Activated CD4-positive, alpha-beta memory T cell treated with anti-CD3 and anti-CD28 coated beads, Interleukin-2, amount 10 ng/mL, durations not matched to agents 7 days and 5 days (primary cell): ENCODE measurements around the gene LILRB5. TPM values are rescaled to one million over a fixed set of nuclear protein-coding genes. Genes with fewer than 3 reads are reported as not detected.

ENCODE experiments used
- CTCF ChIA-PET: fragments of 350-600 bp; sonication (Branson Sonifier 250); formaldehyde crosslinking; loops from one replicate; lab custom pipeline; 2021; ENCODE audit warnings: antibody characterized with exemption, inconsistent platforms; lab: Charles Lee
- POLR2A ChIA-PET: fragments of 350-600 bp; sonication (Branson Sonifier 250); formaldehyde crosslinking; loops from one replicate; lab custom pipeline; 2021; ENCODE audit warnings: antibody characterized with exemption; lab: Charles Lee
- DNase-seq: peaks from one replicate; pipeline ENCODE4 v3.0.0-alpha.2; 2020
- H3K27ac Mint-ChIP-seq: one replicate; pipeline ENCODE4 v1.8.0; 2021; ENCODE audit warnings: mild to moderate bottlenecking, mixed read lengths
- H3K27me3 Mint-ChIP-seq: one replicate; pipeline ENCODE4 v1.8.0; 2021; ENCODE audit warnings: mixed read lengths
- H3K36me3 Mint-ChIP-seq: one replicate; pipeline ENCODE4 v1.8.0; 2021; ENCODE audit warnings: low read depth, mixed read lengths
- H3K4me1 Mint-ChIP-seq: one replicate; pipeline ENCODE4 v1.8.0; 2021; ENCODE audit warnings: mixed read lengths
- H3K4me3 Mint-ChIP-seq: one replicate; pipeline ENCODE4 v1.8.0; 2021; ENCODE audit warnings: mild to moderate bottlenecking, mixed read lengths
- H3K9me3 Mint-ChIP-seq: one replicate; pipeline ENCODE4 v1.8.0; 2021; ENCODE audit warnings: mixed read lengths
- total RNA-seq, 2 experiments: library from RNA; stranded (reverse); gene quantifications; one replicate each; pipeline ENCODE4 v1.2.3, GENCODE V29; 2021

LILRB5 gene
- total RNA-seq, 2 experiments from 2014 or later, result not detected

DNA sequence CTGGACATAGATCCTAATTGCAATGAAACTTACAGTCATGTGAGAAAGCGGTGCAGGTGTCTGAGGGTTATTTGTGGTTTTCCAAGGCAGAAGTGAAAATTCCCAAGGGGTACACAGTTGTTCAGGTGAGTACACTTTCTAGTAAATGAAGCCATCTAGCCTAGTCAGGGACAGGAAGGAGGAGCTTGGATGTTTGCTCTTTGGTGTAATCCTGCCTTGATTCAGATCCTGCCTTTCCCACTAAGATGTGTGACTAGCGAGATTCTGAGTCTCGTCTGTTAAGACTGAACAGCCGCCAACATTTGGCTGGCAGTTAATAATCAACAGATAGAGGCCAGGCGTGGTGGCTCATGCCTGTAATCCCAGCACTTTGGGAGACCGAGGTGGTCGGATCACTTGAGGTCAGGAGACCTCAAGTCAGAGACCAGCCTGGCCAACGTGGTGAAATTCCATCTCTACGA, 53.9 kb downstream of the LILRB5 start:
- peak overlapping the region; percentile 91 for H3K4me3 Mint-ChIP-seq
- CTCF ChIA-PET, result no interaction called here
- no peak for DNase-seq
- no peaks in the 10 kb centered on the region for H3K9me3 Mint-ChIP-seq
- H3K27ac Mint-ChIP-seq, result peak overlapping the region; percentile 55
- H3K4me1 Mint-ChIP-seq, result peaks cover 78% of the 10 kb centered on the region
- peaks cover 76% of the 10 kb centered on the region for H3K36me3 Mint-ChIP-seq
- no peaks in the 10 kb centered on the region for H3K27me3 Mint-ChIP-seq
- POLR2A ChIA-PET, result interaction anchor here (5.3 to 5.9 kb wide), 2 partner anchors 7 to 13 kb away, joined by 60 to 169 read pairs; partner anchors contain the start of genes MBOAT7 and TSEN34

DNA sequence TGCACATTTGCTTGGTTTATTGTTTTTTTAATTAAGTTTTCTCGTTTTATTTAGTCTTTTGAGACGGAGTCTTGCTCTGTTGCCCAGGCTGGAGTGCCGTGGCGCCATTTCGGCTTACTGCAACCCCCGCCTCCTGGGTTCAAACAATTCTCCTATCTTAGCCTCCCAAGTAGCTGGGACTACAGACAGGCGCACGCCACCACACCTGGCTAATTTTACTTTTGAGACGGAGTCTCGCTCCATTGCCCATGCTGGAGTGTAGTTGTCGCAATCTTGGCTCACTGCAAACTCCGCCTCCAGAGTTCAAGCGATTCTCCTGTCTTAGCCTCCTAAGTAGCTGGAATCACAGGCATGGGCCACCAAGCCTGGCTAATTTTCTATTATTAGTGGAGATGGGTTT, 55.1 kb downstream of the LILRB5 start:
- no peaks in the 10 kb centered on the region for H3K27me3 Mint-ChIP-seq
- CTCF ChIA-PET, result interaction anchor here (1.9 kb wide), 1 partner anchor 33 kb away, joined by 6 read pairs; no protein-coding TSS in a partner anchor
- H3K4me1 Mint-ChIP-seq, result peaks cover 66% of the 10 kb centered on the region
- POLR2A ChIA-PET, result interaction anchor here (1.5 to 5.9 kb wide), 5 partner anchors 9 to 247 kb away, joined by 5 to 169 read pairs (median 23); partner anchors contain the start of genes CNOT3, LENG1, LENG8 and MBOAT7
- H3K36me3 Mint-ChIP-seq, result peaks cover 64% of the 10 kb centered on the region
- DNase-seq, result no peak
- no peaks in the 10 kb centered on the region for H3K9me3 Mint-ChIP-seq
- peak overlapping the region; percentile 91 for H3K4me3 Mint-ChIP-seq
- H3K27ac Mint-ChIP-seq, result peak overlapping the region; percentile 95

DNA sequence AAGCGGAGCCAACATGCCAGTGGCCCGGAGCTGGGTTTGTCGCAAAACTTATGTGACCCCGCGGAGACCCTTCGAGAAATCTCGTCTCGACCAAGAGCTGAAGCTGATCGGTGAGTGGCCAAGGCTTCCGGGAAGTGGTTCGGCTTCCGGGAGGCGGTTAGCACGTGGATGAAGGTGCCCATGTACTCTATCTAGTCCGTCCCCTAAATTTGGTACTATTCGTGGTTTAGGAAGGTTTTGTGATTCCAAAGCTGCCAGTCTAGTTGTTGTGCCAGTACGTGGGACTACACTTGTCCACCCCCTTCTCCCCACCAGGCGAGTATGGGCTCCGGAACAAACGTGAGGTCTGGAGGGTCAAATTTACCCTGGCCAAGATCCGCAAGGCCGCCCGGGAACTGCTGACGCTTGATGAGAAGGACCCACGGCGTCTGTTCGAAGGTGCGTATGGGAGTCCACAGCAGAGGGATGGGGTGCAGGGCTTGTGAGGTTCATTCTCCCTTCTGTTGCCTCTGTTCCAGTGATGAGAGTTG, 55.8 kb downstream of the LILRB5 start:
- H3K9me3 Mint-ChIP-seq, result no peaks in the 10 kb centered on the region
- POLR2A ChIA-PET, result interaction anchor here (0.7 to 5.9 kb wide), 18 partner anchors 9 to 262 kb away, joined by 3 to 169 read pairs (median 5); partner anchors contain the start of genes CNOT3, LENG1, LENG8 and LENG9
- peak overlapping the region; percentile 95 for H3K27ac Mint-ChIP-seq
- peaks cover 59% of the 10 kb centered on the region for H3K4me1 Mint-ChIP-seq
- H3K36me3 Mint-ChIP-seq, result peaks cover 56% of the 10 kb centered on the region
- DNase-seq, result no peak
- no peaks in the 10 kb centered on the region for H3K27me3 Mint-ChIP-seq
- H3K4me3 Mint-ChIP-seq, result peak overlapping the region; percentile 91
- CTCF ChIA-PET, result interaction anchor here (0.6 to 3.1 kb wide), 6 partner anchors 10 to 98 kb away, joined by 3 to 16 read pairs (median 4); partner anchors contain the start of gene MBOAT7

Other genes with a start within 250 kb of the LILRB5 start
- not detected for gene VSTM1, start 193.4 kb downstream of the LILRB5 start, total RNA-seq
- gene TARM1, start 175.9 kb downstream of the LILRB5 start, total RNA-seq, result not detected
- gene OSCAR, start 156.5 kb downstream of the LILRB5 start, total RNA-seq, result under 1 TPM in 1 of 2 experiments, not detected in 1; 0.40 TPM
- 100 to 1,000 TPM; 115 to 116 TPM for gene NDUFA3, start 154.4 kb downstream of the LILRB5 start, total RNA-seq
- gene TFPT, start 141.6 kb downstream of the LILRB5 start, total RNA-seq, result 10 to 100 TPM; 44.4 to 47.1 TPM
- gene PRPF31, start 141.5 kb downstream of the LILRB5 start, total RNA-seq, result 10 to 100 TPM; 53.5 to 55.0 TPM
- gene CNOT3, start 119.5 kb downstream of the LILRB5 start, total RNA-seq, result 10 to 100 TPM; 62.6 to 66.9 TPM
- gene LENG1, start 97.6 kb downstream of the LILRB5 start, total RNA-seq, result 1 to 10 TPM; 8.3 to 9.2 TPM
- gene TMC4, start 84.1 kb downstream of the LILRB5 start, total RNA-seq, result 1 to 10 TPM; 2.8 to 3.2 TPM
- gene MBOAT7, start 67.7 kb downstream of the LILRB5 start, total RNA-seq, result 10 to 100 TPM; 90.8 to 93.4 TPM
- 10 to 100 TPM; 10.9 to 13.6 TPM for gene TSEN34, start 66.0 kb downstream of the LILRB5 start, total RNA-seq
- gene RPS9, start 56.4 kb downstream of the LILRB5 start, total RNA-seq, result 1,000 to 10,000 TPM; 1,045 to 1,051 TPM
- 1 to 10 TPM; 5.3 to 5.8 TPM for gene LILRB3, start 34.3 kb downstream of the LILRB5 start, total RNA-seq
- gene LILRA6, start 14.5 kb downstream of the LILRB5 start, total RNA-seq, result under 1 TPM; 0.65 to 0.68 TPM
- gene LILRB2, start 23.8 kb upstream of the LILRB5 start, total RNA-seq, result not detected
- not detected for gene LILRA5, start 55.9 kb upstream of the LILRB5 start, total RNA-seq
- not detected for gene LILRA4, start 81.9 kb upstream of the LILRB5 start, total RNA-seq
- gene LAIR1, start 107.7 kb upstream of the LILRB5 start, total RNA-seq, result 10 to 100 TPM; 56.6 to 59.0 TPM
- gene TTYH1, start 158.2 kb upstream of the LILRB5 start, total RNA-seq, result under 1 TPM; 0.53 to 0.68 TPM
- 100 to 1,000 TPM; 231 to 233 TPM for gene LENG8, start 191.9 kb upstream of the LILRB5 start, total RNA-seq
- 1 to 10 TPM; 8.5 to 8.7 TPM for gene LENG9, start 206.5 kb upstream of the LILRB5 start, total RNA-seq
- not detected for gene CDC42EP5, start 216.0 kb upstream of the LILRB5 start, total RNA-seq
- gene LAIR2, start 245.6 kb upstream of the LILRB5 start, total RNA-seq, result 1 to 10 TPM; 2.4 to 3.8 TPM